Adrenal gland (tissue), 12 donors: ENCODE data around the gene PNLDC1. TPM values are rescaled to one million over a fixed set of nuclear protein-coding genes. Genes with fewer than 3 reads are reported as not detected.

Experiments used
- polyA plus RNA-seq, 3 donors: library from polyadenylated mRNA; stranded (reverse); fragments of 200-250 nt in 2 of 3; fragments of 350-450 nt in 1 of 3; fragmentation: Illumina TruSeq in 1 of 3; extraction: RNeasy Lipid Tissue Mini Kit (QIAGEN cat#74804) in 1 of 3; gene quantifications; one replicate each; pipeline ENCODE4 v1.2.3, GENCODE V29; 2013 to 2014
- small RNA-seq, 2 donors: library from RNA; depleted of rRNA; stranded (forward); fragments of <200 nt; gene quantifications; one replicate each; pipeline ENCODE3, GENCODE V24; 2016
- total RNA-seq, 9 donors: library from RNA; depleted of rRNA in 4 of 9; stranded (reverse); fragments of >200 nt in 4 of 9; fragments of 120-200 nt in 1 of 9; fragmentation: NEBNext Ultra II Directional in 1 of 9; extraction: Animal tissue kit (Norgen Biotek cat#: 25700) in 1 of 9; gene quantifications; one replicate each; pipeline versions ENCODE4 v1.1.0 to v1.2.4, GENCODE V29; 2013 to 2023
- donor health status: healthy with polysubstance abuse.
- donor health status: Bipolar disorder and iron deficiency.
- donor health status: DM: yes; HTN: yes; CAD: no.
- donor health status: DM: no; HTN: no; CAD: no.
- donor health status: DM: no; HTN: no; CAD: no.
- donor health status: DM: yes; HTN: yes; CAD: no.

PNLDC1 gene
- total and polyA plus RNA-seq, 12 donors, result 0.07 to 2.9 (median 0.39) TPM; not detected in 7

Small RNAs within 50 kb of the gene (small RNA-seq; reads per million reads assigned to genes)
- gene SNORA20 (153 to 223 reads per million in 2 donors), gene SNORA29 (0 reads per million in 2 donors)

Other genes starting within 250 kb of the PNLDC1 start
- gene SOD2, start 107.0 kb upstream of the PNLDC1 start, total RNA-seq, result 1,000 to 10,000 TPM in 2 of 9 donors, 100 to 1,000 TPM in 7; 172 to 3,032 (median 451) TPM
- 100 to 1,000 TPM; 129 to 348 (median 208) TPM for gene SOD2, start 107.0 kb upstream of the PNLDC1 start, polyA plus RNA-seq
- gene WTAP, start 72.8 kb upstream of the PNLDC1 start, total RNA-seq, result 100 to 1,000 TPM in 4 of 9 donors, 10 to 100 TPM in 5; 78.9 to 145 (median 89.2) TPM
- 100 to 1,000 TPM in 2 of 3 donors, 10 to 100 TPM in 1; 56.8 to 162 (median 116) TPM for gene WTAP, start 72.8 kb upstream of the PNLDC1 start, polyA plus RNA-seq
- gene ACAT2, start 38.2 kb upstream of the PNLDC1 start, total RNA-seq, result 100 to 1,000 TPM in 2 of 9 donors, 10 to 100 TPM in 6, 1 to 10 TPM in 1; 8.7 to 272 (median 19.0) TPM
- 100 to 1,000 TPM in 1 of 3 donors, 10 to 100 TPM in 2; 10.1 to 305 (median 17.4) TPM for gene ACAT2, start 38.2 kb upstream of the PNLDC1 start, polyA plus RNA-seq
- gene TCP1, start 10.7 kb upstream of the PNLDC1 start, total RNA-seq, result 100 to 1,000 TPM in 6 of 9 donors, 10 to 100 TPM in 3; 81.9 to 290 (median 124) TPM
- 100 to 1,000 TPM in 1 of 3 donors, 10 to 100 TPM in 2; 59.0 to 235 (median 88.8) TPM for gene TCP1, start 10.7 kb upstream of the PNLDC1 start, polyA plus RNA-seq
- gene MRPL18, start 9.8 kb upstream of the PNLDC1 start, total RNA-seq, result 100 to 1,000 TPM in 3 of 9 donors, 10 to 100 TPM in 6; 63.7 to 199 (median 78.5) TPM
- gene MRPL18, start 9.8 kb upstream of the PNLDC1 start, polyA plus RNA-seq, result 100 to 1,000 TPM; 110 to 138 (median 132) TPM
- gene MAS1, start 90.7 kb downstream of the PNLDC1 start, total RNA-seq, result under 1 TPM in 1 of 9 donors, not detected in 8; under 0.01 TPM
- under 1 TPM in 1 of 3 donors, not detected in 2; under 0.01 TPM for gene MAS1, start 90.7 kb downstream of the PNLDC1 start, polyA plus RNA-seq
- gene IGF2R, start 168.8 kb downstream of the PNLDC1 start, total RNA-seq, result 100 to 1,000 TPM in 2 of 9 donors, 10 to 100 TPM in 7; 72.6 to 154 (median 89.9) TPM
- gene IGF2R, start 168.8 kb downstream of the PNLDC1 start, polyA plus RNA-seq, result 100 to 1,000 TPM in 1 of 3 donors, 10 to 100 TPM in 2; 17.1 to 114 (median 27.6) TPM